HG03460 (cell line): ENCODE results near the gene LILRB3.
"Not testable (repeated sequence)": the region's sequence is repeated elsewhere in the genome, so short reads cannot be mapped to it uniquely, and the experiment has no call there.

Experiments
- ATAC-seq: cut with Tn5 transposase; IDR thresholded peaks from one replicate; pipeline ENCODE4 v1.9.1; 2021; ENCODE audit not compliant: unreplicated experiment

Gene LILRB3

GRCh38 chr19:54242646-54243045 lies 19.8 kb upstream of the LILRB3 start, which contains the start of gene LILRA6:
LILRA6 (minus strand) TSS chr19:54242790.
- ATAC-seq, result not testable (repeated sequence)

GRCh38 chr19:54242234-54242633 lies 19.4 kb upstream of the LILRB3 start:
- ATAC-seq, result not testable (repeated sequence)

- not testable (repeated sequence) for ATAC-seq
Observed at GRCh38 chr19:54240372-54241336, 17.8 kb upstream of the LILRB3 start.

- not testable (repeated sequence) for ATAC-seq
Observed at GRCh38 chr19:54239491-54240371, 16.9 kb upstream of the LILRB3 start.

GRCh38 chr19:54233941-54234340 lies 11.1 kb upstream of the LILRB3 start:
- ATAC-seq, result no peak

- no peak for ATAC-seq
Observed at GRCh38 chr19:54231077-54231931, 8.5 kb upstream of the LILRB3 start.

GRCh38 chr19:54230031-54230430 lies 7.2 kb upstream of the LILRB3 start:
- no peak for ATAC-seq

GRCh38 chr19:54229146-54229545 lies 6.3 kb upstream of the LILRB3 start:
- no peak for ATAC-seq

- not testable (repeated sequence) for ATAC-seq
Observed at GRCh38 chr19:54224619-54225018, 1.8 kb upstream of the LILRB3 start.

GRCh38 chr19:54223937-54224281 lies 1.1 kb upstream of the LILRB3 start:
- not testable (repeated sequence) for ATAC-seq

- not testable (repeated sequence) for ATAC-seq
Observed at GRCh38 chr19:54223277-54223936, 600 bp upstream of the LILRB3 start.

GRCh38 chr19:54221947-54222346 lies 860 bp downstream of the LILRB3 start:
- ATAC-seq, result not testable (repeated sequence)

- not testable (repeated sequence) for ATAC-seq
Observed at GRCh38 chr19:54219702-54220101, 3.1 kb downstream of the LILRB3 start.

GRCh38 chr19:54218960-54219661 lies 3.7 kb downstream of the LILRB3 start:
- ATAC-seq, result no peak

- ATAC-seq, result no peak
Observed at GRCh38 chr19:54218259-54218658, 4.5 kb downstream of the LILRB3 start.

GRCh38 chr19:54217517-54218247 lies 5.1 kb downstream of the LILRB3 start:
- ATAC-seq, result not testable (repeated sequence)

- ATAC-seq, result no peak
Observed at GRCh38 chr19:54216869-54217268, 5.9 kb downstream of the LILRB3 start.

GRCh38 chr19:54214734-54215133 lies 8.1 kb downstream of the LILRB3 start:
- not testable (repeated sequence) for ATAC-seq

- ATAC-seq, result not testable (repeated sequence)
Observed at GRCh38 chr19:54214217-54214616, 8.6 kb downstream of the LILRB3 start.
